Mucosa of stomach (tissue), 1 donor: ENCODE data around the gene EFHD1.
A peak's percentile ranks its signal among the peaks of the same experiment; 100 is the strongest.

Experiments
- H3K27me3 ChIP-seq: one replicate; pipeline ENCODE4 v1.7.0; 2013; ENCODE audit warnings: mild to moderate bottlenecking, low read length; ENCODE audit not compliant: control insufficient read depth, insufficient read depth
- H3K36me3 ChIP-seq: one replicate; pipeline ENCODE4 v1.7.0; 2013; ENCODE audit warnings: low read length; ENCODE audit not compliant: control insufficient read depth, insufficient read depth
- H3K4me1 ChIP-seq: one replicate; pipeline ENCODE4 v1.7.0; 2013; ENCODE audit warnings: mild to moderate bottlenecking, low read length; ENCODE audit not compliant: control insufficient read depth, insufficient read depth
- H3K4me3 ChIP-seq: one replicate; pipeline ENCODE4 v1.7.0; 2013; ENCODE audit warnings: low read length
- H3K9ac ChIP-seq: one replicate; pipeline ENCODE4 v1.7.0; 2013; ENCODE audit warnings: mild to moderate bottlenecking, low read length, moderate library complexity
- H3K9me3 ChIP-seq: one replicate; pipeline ENCODE4 v1.7.0; 2013; ENCODE audit warnings: mild to moderate bottlenecking, low read length, moderate library complexity; ENCODE audit not compliant: control insufficient read depth
- donor health status: Pancreatic carcinoma.

EFHD1 gene, protein sequence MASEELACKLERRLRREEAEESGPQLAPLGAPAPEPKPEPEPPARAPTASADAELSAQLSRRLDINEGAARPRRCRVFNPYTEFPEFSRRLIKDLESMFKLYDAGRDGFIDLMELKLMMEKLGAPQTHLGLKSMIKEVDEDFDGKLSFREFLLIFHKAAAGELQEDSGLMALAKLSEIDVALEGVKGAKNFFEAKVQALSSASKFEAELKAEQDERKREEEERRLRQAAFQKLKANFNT

DNA sequence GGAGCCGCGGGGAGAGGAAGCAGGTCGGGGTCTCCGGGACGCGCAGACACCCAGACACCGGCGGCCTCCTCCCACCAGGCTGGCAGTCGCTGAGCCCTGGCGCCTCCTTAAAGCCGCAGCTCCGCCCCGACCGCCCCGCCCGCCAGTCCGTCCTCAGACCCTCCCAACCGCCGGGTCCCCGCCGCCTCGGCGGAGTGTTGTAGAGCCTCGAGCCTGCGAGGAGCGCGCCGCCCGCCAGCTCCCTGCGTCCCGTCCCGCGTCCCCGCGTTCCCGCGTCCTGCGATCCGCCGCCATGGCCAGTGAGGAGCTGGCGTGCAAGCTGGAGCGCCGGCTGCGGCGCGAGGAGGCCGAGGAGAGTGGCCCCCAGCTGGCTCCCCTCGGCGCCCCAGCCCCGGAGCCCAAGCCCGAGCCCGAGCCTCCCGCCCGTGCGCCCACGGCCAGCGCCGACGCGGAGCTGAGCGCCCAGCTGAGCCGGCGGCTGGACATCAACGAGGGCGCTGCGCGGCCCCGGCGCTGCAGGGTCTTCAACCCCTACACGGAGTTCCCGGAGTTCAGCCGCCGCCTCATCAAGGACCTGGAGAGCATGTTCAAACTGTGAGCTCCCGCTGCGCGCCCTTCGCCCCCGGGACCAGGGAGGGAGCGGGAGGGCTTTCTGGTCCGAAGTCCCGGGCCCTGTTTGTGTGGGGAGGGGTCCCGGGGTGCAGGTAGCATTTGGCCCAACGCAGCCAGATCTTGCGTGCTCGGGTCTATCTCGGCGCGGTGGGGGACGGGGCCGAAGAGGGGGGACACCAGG is at the start of gene EFHD1:
EFHD1 (plus strand) TSS at position 192 of the 793 bp plus-strand sequence; CDS start at position 293, 101 bp downstream.
- Histone ChIP-seq H3K4me3 (peak within 1 kb of the TSS; percentile 28), H3K27me3 (peaks cover 42% of the 10 kb centered on the region), H3K9ac (peak within 1 kb of the TSS; percentile 7)

DNA sequence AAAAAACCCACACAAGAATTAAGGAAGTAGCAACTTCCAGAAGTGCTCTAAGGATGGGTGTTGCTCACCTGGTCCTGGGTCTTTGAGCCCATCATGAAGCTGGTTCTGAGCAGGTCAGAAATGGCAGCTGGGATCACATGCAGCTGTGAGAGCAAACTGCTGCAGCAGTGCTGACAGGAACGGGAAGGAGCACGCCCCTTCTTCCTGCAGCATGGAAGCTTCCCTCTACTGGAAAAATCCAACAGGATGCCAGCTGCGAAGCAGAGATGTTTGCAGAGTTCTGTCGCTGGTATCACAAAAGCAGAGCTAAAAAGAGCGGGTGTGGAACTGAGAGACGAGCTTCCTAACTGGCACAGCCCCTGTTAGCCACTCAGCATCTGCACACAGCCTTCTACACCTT is 49.2 kb upstream of the EFHD1 start:
- Histone ChIP-seq H3K9me3 (no peaks in the 10 kb centered on the region), H3K4me3 (no peak overlapping the region), H3K9ac (no peak overlapping the region)

More for the DNA sequence above, at the start of gene EFHD1:
- Histone ChIP-seq H3K4me1 (peaks cover 8% of the 10 kb centered on the region), H3K36me3 (no peaks in the 10 kb centered on the region), H3K9me3 (no peaks in the 10 kb centered on the region)

DNA sequence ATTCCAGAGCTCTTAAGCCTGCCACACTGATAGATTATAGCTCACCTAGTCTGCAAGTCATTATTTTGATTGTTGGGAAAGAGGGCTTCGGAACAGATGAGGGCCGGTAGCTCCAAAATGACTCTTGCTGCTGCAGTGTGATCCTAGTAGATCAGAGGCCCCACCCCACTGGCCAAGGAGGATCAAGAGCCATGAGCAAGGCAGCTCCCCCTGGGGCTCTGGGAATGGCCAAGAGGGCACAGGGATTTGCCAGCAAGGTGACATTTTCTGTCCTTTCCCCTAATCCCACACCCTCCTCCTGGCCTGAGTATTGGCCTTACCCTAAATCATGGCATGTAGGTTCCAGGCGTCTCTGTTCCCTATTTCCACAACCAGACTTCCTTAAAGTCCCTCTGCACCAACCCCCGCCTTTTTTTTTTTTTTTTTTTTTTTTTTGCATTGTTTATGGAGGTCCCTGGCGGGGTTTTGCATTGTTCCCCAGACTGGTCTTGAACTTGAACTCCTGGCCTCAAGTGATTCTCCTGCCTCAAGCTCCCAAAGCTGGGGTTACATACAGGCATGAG is 46.4 kb upstream of the EFHD1 start:
- Histone ChIP-seq H3K9ac (no peak overlapping the region), H3K4me1 (peaks cover 12% of the 10 kb centered on the region), H3K27me3 (no peaks in the 10 kb centered on the region), H3K36me3 (no peaks in the 10 kb centered on the region), H3K9me3 (no peaks in the 10 kb centered on the region), H3K4me3 (no peak overlapping the region)

More for the DNA sequence above, 49.2 kb upstream of the EFHD1 start:
- H3K27me3 ChIP-seq = no peaks in the 10 kb centered on the region
- peaks cover 29% of the 10 kb centered on the region for H3K4me1 ChIP-seq
- H3K36me3 ChIP-seq = no peaks in the 10 kb centered on the region

DNA sequence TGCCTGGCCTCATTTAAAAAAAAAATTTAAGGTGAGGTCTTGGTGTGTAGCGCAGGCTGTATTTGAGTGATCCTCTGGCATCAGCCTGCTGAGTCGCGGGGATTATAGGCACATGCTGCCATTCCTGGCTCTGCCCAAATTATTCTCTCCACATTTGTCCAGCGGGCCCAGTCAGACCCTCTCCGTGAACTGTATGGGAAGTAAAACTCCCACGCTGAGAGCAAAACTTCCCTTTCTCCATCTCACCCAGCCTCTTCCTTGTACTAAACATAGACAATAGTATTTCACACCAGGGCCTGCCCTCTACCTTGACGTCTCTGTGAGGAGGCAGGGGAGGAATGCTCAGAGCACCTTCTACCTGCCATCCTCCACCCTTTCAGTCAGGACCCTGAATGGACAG is 45.9 kb upstream of the EFHD1 start:
- H3K4me1 ChIP-seq = peaks cover 13% of the 10 kb centered on the region
- H3K36me3 ChIP-seq = no peaks in the 10 kb centered on the region
- H3K9ac ChIP-seq = no peak overlapping the region
- no peaks in the 10 kb centered on the region for H3K9me3 ChIP-seq
- H3K4me3 ChIP-seq = no peak overlapping the region
- H3K27me3 ChIP-seq = no peaks in the 10 kb centered on the region

DNA sequence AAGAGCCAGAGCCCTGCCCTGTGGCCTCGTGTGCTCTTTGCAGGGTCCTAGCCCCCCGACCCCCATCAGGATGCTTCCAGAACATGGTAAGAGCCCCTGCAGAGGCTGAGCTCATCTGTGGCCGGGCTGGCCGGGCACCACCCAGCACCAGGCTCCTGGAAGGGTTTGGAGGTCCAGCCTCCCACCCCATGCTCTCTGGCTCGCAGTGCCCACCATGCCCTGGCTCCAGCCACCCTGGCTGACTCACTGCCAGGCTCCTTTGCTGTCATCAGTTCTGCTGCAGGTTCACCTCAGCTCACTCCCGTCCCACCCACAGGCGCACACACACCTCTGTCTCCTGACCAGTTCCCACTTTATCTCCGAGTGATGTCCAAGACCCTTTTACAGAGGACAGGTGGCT is 45.4 kb upstream of the EFHD1 start:
- Histone ChIP-seq H3K27me3 (no peaks in the 10 kb centered on the region), H3K4me3 (no peak overlapping the region), H3K4me1 (peaks cover 18% of the 10 kb centered on the region), H3K36me3 (no peaks in the 10 kb centered on the region), H3K9ac (no peak overlapping the region), H3K9me3 (no peaks in the 10 kb centered on the region)

DNA sequence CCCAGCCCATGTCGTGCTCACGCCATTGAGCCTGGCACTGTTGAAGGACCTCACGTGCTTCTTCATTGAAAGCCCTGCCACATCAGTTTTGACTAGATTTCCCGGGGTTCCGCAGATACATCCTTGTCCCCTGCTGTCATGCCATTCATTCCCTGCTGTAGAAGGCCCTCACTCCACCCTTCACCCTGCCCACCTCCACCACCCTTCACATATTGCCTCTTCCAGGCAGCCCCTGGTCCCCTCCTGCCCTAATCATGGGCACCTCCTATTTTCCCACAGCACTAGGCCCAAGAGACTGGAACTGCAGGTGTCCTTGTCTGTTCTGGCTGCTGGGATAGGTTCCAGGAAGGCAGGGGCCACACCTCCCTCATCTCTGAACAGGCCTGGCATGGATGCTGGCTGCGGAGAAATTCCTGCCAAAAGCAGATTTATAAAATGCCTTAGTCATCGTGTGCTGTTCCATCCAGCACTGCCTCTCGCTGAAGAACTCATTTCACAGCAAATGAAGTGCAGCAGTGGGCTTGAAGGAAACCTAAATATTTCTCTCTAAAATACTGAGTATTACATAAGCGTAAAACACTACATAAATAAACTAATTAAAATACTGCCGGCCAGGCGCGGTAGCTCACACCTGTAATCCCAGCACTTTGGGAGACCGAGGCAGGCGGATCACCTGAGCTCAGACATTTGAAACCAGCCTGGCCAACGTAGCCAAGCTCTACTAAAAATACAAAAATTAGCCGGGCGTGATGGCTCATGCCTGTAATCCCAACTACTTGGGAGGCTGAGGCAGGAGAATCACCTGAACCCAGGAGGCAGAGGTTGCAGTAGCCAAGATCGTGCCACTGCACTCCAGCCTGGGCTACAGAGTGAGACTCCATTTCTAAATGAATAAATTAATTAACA is 44.5 kb upstream of the EFHD1 start:
- Histone ChIP-seq H3K9ac (no peak overlapping the region), H3K9me3 (no peaks in the 10 kb centered on the region), H3K36me3 (no peaks in the 10 kb centered on the region), H3K4me3 (no peak overlapping the region), H3K27me3 (no peaks in the 10 kb centered on the region), H3K4me1 (peaks cover 27% of the 10 kb centered on the region)

DNA sequence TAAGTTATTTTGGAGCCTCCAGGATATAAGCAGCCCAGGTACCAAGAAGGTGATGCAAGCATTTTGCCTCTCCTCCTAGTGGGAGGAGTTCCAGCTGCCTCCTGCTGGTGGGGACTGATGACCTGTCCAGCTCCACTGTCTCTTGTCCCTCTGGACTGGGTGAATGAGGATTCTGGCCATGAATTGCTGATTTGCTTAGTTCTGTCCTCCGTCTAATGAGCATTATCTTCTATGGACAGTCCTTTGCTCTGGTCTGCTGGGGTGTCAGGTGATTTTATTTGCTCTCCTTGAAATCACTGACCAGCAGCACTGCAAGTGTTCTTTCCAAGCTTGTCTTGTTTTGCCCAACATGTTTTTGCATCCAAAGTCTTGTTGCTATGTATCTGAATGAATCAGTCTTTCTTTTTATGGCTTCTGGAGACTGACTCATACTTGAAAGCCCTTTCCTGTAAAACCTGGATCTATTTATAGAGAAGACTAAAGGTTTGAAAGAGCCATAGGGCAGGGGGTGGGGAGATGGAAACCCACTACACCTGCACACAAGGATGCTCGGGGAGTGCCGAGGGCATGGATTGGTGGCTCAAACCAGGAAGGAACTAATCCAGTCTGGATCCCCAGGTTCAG is 40.5 kb upstream of the EFHD1 start:
- Histone ChIP-seq H3K4me1 (peaks cover 37% of the 10 kb centered on the region), H3K4me3 (no peak overlapping the region), H3K9me3 (no peaks in the 10 kb centered on the region), H3K9ac (no peak overlapping the region), H3K36me3 (no peaks in the 10 kb centered on the region), H3K27me3 (no peaks in the 10 kb centered on the region)

DNA sequence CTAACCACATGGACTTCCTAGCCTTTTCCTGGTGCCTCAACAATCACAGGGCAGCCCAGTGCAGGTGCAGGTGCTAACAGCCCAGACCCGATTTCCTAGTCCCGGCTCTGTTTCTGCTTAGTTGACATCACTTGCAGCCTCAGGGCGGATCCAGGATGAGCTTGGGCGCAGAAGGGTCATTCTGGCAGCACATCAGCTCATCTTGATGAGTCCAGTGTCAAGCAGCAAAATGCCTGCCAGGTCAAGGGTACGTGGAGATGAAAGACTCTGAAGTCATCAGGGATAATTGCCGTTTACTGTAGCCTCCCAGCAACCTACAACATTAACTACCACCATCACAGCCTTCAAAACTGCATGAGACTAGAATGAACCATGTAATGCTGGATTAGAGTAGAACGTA is 39.4 kb upstream of the EFHD1 start:
- H3K4me1 ChIP-seq = peaks cover 32% of the 10 kb centered on the region
- H3K27me3 ChIP-seq = no peaks in the 10 kb centered on the region
- H3K4me3 ChIP-seq = no peak overlapping the region
- H3K9ac ChIP-seq = no peak overlapping the region
- H3K36me3 ChIP-seq = no peaks in the 10 kb centered on the region
- H3K9me3 ChIP-seq = no peaks in the 10 kb centered on the region

DNA sequence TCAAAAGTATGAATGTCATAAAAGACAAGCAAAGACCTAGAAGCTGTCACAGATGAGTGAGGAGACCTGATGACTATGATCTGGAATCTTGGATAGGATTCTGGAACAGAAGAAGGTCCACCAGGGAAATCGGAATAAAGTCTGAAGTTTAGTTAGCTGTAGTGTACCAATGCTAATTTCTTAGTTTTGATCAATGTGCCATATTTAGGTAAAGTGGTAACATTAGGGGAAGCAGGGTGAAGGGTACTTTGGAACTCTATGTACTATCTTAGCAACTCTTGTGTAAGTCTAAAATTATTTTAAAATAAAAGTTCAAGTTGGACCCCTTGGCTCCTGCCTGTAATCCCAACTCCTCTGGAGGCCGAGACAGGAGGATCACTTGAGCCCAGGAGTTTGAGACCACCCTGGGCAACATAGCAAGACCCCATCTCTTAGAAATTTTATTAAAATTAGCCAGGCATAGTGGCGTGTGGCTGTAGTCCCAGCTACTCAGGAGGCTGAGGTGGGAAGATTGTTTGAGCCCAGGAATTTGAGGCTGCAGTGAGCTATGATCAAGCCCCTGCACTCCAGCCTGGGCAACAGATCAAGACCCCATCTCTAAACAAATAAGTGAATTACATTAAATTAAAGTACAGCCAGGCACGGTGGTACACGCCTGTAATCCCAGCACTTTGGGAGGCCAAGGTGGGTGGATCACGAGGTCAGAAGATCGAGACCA is 35.9 kb upstream of the EFHD1 start:
- H3K36me3 ChIP-seq = no peaks in the 10 kb centered on the region
- peaks cover 24% of the 10 kb centered on the region for H3K4me1 ChIP-seq
- no peak overlapping the region for H3K4me3 ChIP-seq
- no peaks in the 10 kb centered on the region for H3K27me3 ChIP-seq
- H3K9me3 ChIP-seq = no peaks in the 10 kb centered on the region
- H3K9ac ChIP-seq = no peak overlapping the region

DNA sequence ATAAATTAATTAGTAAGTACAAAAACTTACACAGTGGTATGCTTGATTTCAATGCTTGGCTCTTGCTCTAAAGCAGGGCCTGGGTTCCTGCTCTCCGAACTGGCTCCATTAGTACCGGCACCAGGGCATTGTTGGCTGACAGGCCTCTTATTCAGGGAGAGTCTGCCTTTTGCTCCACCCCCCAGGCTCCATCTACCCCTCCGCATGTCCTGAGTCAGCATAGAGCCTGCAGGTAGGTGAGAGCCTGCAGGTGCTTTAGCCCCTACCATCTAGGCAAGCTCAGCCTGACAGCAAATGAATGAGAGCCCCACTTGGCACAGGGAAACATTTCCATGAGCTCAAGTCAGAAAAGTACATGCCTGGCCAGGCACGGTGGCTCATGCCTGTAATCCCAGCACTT is 35.1 kb upstream of the EFHD1 start:
- H3K27me3 ChIP-seq = no peaks in the 10 kb centered on the region
- no peak overlapping the region for H3K9ac ChIP-seq
- no peaks in the 10 kb centered on the region for H3K36me3 ChIP-seq
- H3K9me3 ChIP-seq = no peaks in the 10 kb centered on the region
- peaks cover 16% of the 10 kb centered on the region for H3K4me1 ChIP-seq
- no peak overlapping the region for H3K4me3 ChIP-seq
